HG03460 (cell line): ENCODE measurements around the gene TMEM108.

Source experiments
- ATAC-seq: cut with Tn5 transposase; IDR thresholded peaks from one replicate; pipeline ENCODE4 v1.9.1; 2021; ENCODE audit not compliant: unreplicated experiment

The TMEM108 gene

GRCh38 chr3:133115176-133115575 is 77.0 kb downstream of the TMEM108 start:
- ATAC-seq = no peak

GRCh38 chr3:133117342-133117741 is 79.2 kb downstream of the TMEM108 start:
- ATAC-seq = no peak

GRCh38 chr3:133119176-133119575 is 81.0 kb downstream of the TMEM108 start:
- ATAC-seq = no peak

- no peak for ATAC-seq
Measured at GRCh38 chr3:133121450-133121849, 83.3 kb downstream of the TMEM108 start.

- ATAC-seq = no peak
Measured at GRCh38 chr3:133123636-133124035, 85.4 kb downstream of the TMEM108 start.

- no peak for ATAC-seq
Measured at GRCh38 chr3:133124511-133124910, 86.3 kb downstream of the TMEM108 start.

- ATAC-seq = no peak
Measured at GRCh38 chr3:133125171-133125570, 87.0 kb downstream of the TMEM108 start.

- no peak for ATAC-seq
Measured at GRCh38 chr3:133125802-133126201, 87.6 kb downstream of the TMEM108 start.

GRCh38 chr3:133127381-133127780 is 89.2 kb downstream of the TMEM108 start:
- no peak for ATAC-seq

- ATAC-seq = no peak
Measured at GRCh38 chr3:133130168-133130567, 92.0 kb downstream of the TMEM108 start.

- no peak for ATAC-seq
Measured at GRCh38 chr3:133135306-133135705, 97.1 kb downstream of the TMEM108 start.

- peak; percentile 64 for ATAC-seq
Measured at GRCh38 chr3:133136114-133137041, 98.2 kb downstream of the TMEM108 start.

- no peak for ATAC-seq
Measured at GRCh38 chr3:133137042-133137996, 99.1 kb downstream of the TMEM108 start.

- peak; percentile 82 for ATAC-seq
Measured at GRCh38 chr3:133138017-133138416, 99.8 kb downstream of the TMEM108 start.

- no peak for ATAC-seq
Measured at GRCh38 chr3:133152056-133152455, 113.9 kb downstream of the TMEM108 start.

GRCh38 chr3:133152681-133153220 is 114.6 kb downstream of the TMEM108 start:
- ATAC-seq = no peak

GRCh38 chr3:133153382-133153781 is 115.2 kb downstream of the TMEM108 start:
- no peak for ATAC-seq

- no peak for ATAC-seq
Measured at GRCh38 chr3:133157716-133158115, 119.5 kb downstream of the TMEM108 start.

GRCh38 chr3:133158686-133159085 is 120.5 kb downstream of the TMEM108 start:
- ATAC-seq = no peak

- no peak for ATAC-seq
Measured at GRCh38 chr3:133159498-133160475, 121.6 kb downstream of the TMEM108 start.
